Caco-2 (cell line): ENCODE results near the gene FBXL19. TPM values are rescaled to one million over a fixed set of nuclear protein-coding genes. Genes with fewer than 3 reads are reported as not detected.

Experiments used
- BruUV-seq: library from RNA; stranded (reverse); fragments of 400-500 nt; replicated peaks from 2 replicates; lab custom pipeline; 2021; lab: Mats Ljungman, UMichigan
- CTCF ChIA-PET: fragments of 300-600 bp; sonication (Branson Sonifier 250); formaldehyde crosslinking; loops from one replicate; lab custom pipeline; 2022; ENCODE audit warnings: antibody characterized with exemption; lab: Charles Lee
- POLR2A ChIA-PET: fragments of 300-600 bp; sonication (Branson Sonifier 250); formaldehyde crosslinking; loops from one replicate; lab custom pipeline; 2022; ENCODE audit warnings: antibody characterized with exemption; lab: Charles Lee
- DNase-seq, 2 experiments: peaks; one replicate each; pipeline versions ENCODE4 v3.0.0 to v3.0.0-alpha.2; 2020 to 2022
- H3K27me3 ChIP-seq: replicated peaks from 2 replicates; pipeline ENCODE4 v1.6.0; 2011; ENCODE audit warnings: low read length; ENCODE audit not compliant: control insufficient read depth, insufficient read depth
- H3K36me3 ChIP-seq: 2 replicates; pipeline ENCODE4 v1.5.1; 2011; ENCODE audit warnings: low read length; ENCODE audit not compliant: control insufficient read depth, insufficient read depth
- H3K4me1 ChIP-seq: fragments of 250-450 bp; sonication (Bioruptor Pico); 2 replicates; pipeline ENCODE4 v1.5.1; 2020; ENCODE audit warnings: mild to moderate bottlenecking
- H3K4me3 ChIP-seq: 2 replicates; pipeline ENCODE4 v1.5.1; 2011; ENCODE audit warnings: low read depth, mild to moderate bottlenecking, control low read depth, low read length
- H3K9me3 ChIP-seq: fragments of 250-450 bp; sonication (Bioruptor Pico); 2 replicates; pipeline ENCODE4 v1.5.1; 2020; ENCODE audit warnings: mild to moderate bottlenecking, moderate library complexity
- H3K27ac Mint-ChIP-seq: one replicate; pipeline ENCODE4 v1.8.0; 2022; ENCODE audit warnings: mixed read lengths; ENCODE audit not compliant: unreplicated experiment
- H3K27me3 Mint-ChIP-seq: one replicate; pipeline ENCODE4 v1.8.0; 2022; ENCODE audit warnings: mixed read lengths; ENCODE audit not compliant: insufficient read depth, unreplicated experiment
- H3K36me3 Mint-ChIP-seq: one replicate; pipeline ENCODE4 v1.8.0; 2022; ENCODE audit warnings: mild to moderate bottlenecking, mixed read lengths; ENCODE audit not compliant: insufficient read depth, unreplicated experiment
- H3K4me1 Mint-ChIP-seq: one replicate; pipeline ENCODE4 v1.8.0; 2022; ENCODE audit warnings: low read depth, mixed read lengths; ENCODE audit not compliant: unreplicated experiment
- H3K4me3 Mint-ChIP-seq: one replicate; pipeline ENCODE4 v1.8.0; 2022; ENCODE audit warnings: mild to moderate bottlenecking, moderate library complexity, mixed read lengths; ENCODE audit not compliant: unreplicated experiment
- H3K9me3 Mint-ChIP-seq: one replicate; pipeline ENCODE4 v1.8.0; 2022; ENCODE audit warnings: mixed read lengths; ENCODE audit not compliant: unreplicated experiment
- intact Hi-C: fragments of 100-400 bp; cut with micrococcal nuclease; formaldehyde crosslinking; loops from one replicate; pipeline ENCODE4 v1.10.0; 2022; ENCODE audit not compliant: unreplicated experiment
- total RNA-seq: library from RNA; stranded (reverse); gene quantifications from 2 replicates; pipeline ENCODE4 v1.2.3, GENCODE V29; 2022
- TF ChIP-seq, protein P1 (sequence below), 2 experiments: fragments of 200-600 bp in 1 of 2; IDR thresholded peaks; 1 replicate in 1 of 2; 2 replicates in 1 of 2; pipeline versions ENCODE4 v1.5.1 to v1.8.0; 2011 to 2022; ENCODE audit warnings: antibody characterized with exemption in 1 of 2, control low read depth in 1 of 2, inconsistent platforms in 1 of 2, low read depth in 1 of 2, low read length in 1 of 2, mild to moderate bottlenecking in 1 of 2, moderate library complexity in 1 of 2; ENCODE audit not compliant: insufficient read depth in 1 of 2, severe bottlenecking in 1 of 2, unreplicated experiment in 1 of 2

Gene FBXL19
- total RNA-seq, 1 experiment from 2014 or later, result 20.2 TPM

- no peak for DNase-seq
- H3K27me3 ChIP-seq, result no peaks in the 10 kb centered on the region
- H3K9me3 Mint-ChIP-seq, result no peaks in the 10 kb centered on the region
- peaks cover 7% of the 10 kb centered on the region for H3K4me1 ChIP-seq
- TF ChIP-seq, protein P1, sequence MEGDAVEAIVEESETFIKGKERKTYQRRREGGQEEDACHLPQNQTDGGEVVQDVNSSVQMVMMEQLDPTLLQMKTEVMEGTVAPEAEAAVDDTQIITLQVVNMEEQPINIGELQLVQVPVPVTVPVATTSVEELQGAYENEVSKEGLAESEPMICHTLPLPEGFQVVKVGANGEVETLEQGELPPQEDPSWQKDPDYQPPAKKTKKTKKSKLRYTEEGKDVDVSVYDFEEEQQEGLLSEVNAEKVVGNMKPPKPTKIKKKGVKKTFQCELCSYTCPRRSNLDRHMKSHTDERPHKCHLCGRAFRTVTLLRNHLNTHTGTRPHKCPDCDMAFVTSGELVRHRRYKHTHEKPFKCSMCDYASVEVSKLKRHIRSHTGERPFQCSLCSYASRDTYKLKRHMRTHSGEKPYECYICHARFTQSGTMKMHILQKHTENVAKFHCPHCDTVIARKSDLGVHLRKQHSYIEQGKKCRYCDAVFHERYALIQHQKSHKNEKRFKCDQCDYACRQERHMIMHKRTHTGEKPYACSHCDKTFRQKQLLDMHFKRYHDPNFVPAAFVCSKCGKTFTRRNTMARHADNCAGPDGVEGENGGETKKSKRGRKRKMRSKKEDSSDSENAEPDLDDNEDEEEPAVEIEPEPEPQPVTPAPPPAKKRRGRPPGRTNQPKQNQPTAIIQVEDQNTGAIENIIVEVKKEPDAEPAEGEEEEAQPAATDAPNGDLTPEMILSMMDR (IDR thresholded peaks at IDR 0.05; ENCODE audit: insufficient read depth in 1 of 2, low read depth in 1 of 2, low read length in 1 of 2, severe bottlenecking in 1 of 2, unreplicated experiment in 1 of 2), result no peak
- ChIA-PET CTCF (no interaction called here), POLR2A (no interaction called here)
- BruUV-seq, result no TSS peak
- H3K4me3 ChIP-seq, result no peak overlapping the region
- H3K36me3 Mint-ChIP-seq, result no peaks in the 10 kb centered on the region
- H3K4me3 Mint-ChIP-seq, result no peak overlapping the region
- no peaks in the 10 kb centered on the region for H3K9me3 ChIP-seq
- intact Hi-C loops, result loop anchor here (5.0 kb wide), 1 partner anchor 153 kb away; no protein-coding TSS in a partner anchor
- H3K36me3 ChIP-seq, result no peaks in the 10 kb centered on the region
- H3K27ac Mint-ChIP-seq, result no peak overlapping the region
- H3K27me3 Mint-ChIP-seq, result no peaks in the 10 kb centered on the region
- H3K4me1 Mint-ChIP-seq, result peaks cover 9% of the 10 kb centered on the region
These were observed 66.2 kb downstream of the FBXL19 start for GRCh38 chr16:30989469-30990047.

DNA sequence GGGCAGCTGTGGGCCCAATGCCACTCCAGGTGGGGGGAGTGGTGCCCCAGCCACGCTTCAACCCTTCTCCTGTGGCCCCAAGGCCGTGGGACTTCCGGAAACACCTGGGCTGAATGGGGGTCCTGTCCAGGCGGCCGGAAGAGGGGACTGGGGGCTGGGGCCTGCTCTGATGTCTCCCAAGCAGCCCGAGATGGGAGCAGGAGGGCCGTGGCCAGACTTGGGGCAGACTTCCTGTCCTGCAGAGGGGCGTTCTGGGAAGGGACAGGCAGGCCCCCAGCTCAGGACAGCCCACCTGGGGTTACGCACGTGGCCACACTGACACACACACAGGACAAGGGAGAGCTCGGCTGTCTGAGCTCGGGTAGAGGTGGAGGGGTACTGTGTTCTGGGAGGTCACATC, 66.7 kb downstream of the FBXL19 start:
- BruUV-seq, result no TSS peak
- ChIA-PET POLR2A (no interaction called here), CTCF (no interaction called here)
- Histone ChIP-seq H3K27me3 (no peaks in the 10 kb centered on the region), H3K4me1 (peaks cover 4% of the 10 kb centered on the region), H3K4me3 (no peak overlapping the region), H3K36me3 (no peaks in the 10 kb centered on the region), H3K9me3 (no peaks in the 10 kb centered on the region)
- TF ChIP-seq, protein P1 (IDR thresholded peaks at IDR 0.05; ENCODE audit: insufficient read depth in 1 of 2, low read depth in 1 of 2, low read length in 1 of 2, severe bottlenecking in 1 of 2, unreplicated experiment in 1 of 2), result no peak
- intact Hi-C loops, result no loop called here
- Mint-ChIP-seq H3K9me3 (no peaks in the 10 kb centered on the region), H3K27me3 (no peaks in the 10 kb centered on the region), H3K4me3 (no peak overlapping the region), H3K27ac (no peak overlapping the region), H3K36me3 (no peaks in the 10 kb centered on the region), H3K4me1 (peaks cover 11% of the 10 kb centered on the region)
- no peak for DNase-seq

DNA sequence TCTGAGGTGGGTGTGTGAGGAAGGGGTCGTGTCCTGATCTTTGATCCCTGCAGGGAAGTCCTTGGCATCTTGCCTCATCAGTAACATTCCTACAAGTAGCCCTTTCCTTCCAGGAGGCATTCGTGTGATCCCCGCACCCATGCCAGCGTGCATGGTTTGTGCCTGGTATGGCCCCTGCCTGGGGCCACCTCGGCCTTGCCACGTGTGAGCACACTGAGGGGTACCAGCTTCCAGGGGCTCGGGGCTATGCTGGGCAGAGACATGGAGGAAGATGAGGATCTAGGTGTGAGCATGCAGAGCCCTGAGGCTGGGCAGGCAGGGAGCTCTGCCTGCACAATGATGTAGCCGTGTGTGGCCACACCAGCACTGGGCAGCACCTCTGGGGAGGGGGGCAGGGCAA, 67.7 kb downstream of the FBXL19 start:
- ChIA-PET POLR2A (no interaction called here), CTCF (no interaction called here)
- H3K4me1 ChIP-seq, result no peaks in the 10 kb centered on the region
- no TSS peak for BruUV-seq
- no peak overlapping the region for H3K4me3 ChIP-seq
- Mint-ChIP-seq H3K4me1 (peaks cover 7% of the 10 kb centered on the region), H3K27me3 (no peaks in the 10 kb centered on the region), H3K4me3 (no peak overlapping the region), H3K36me3 (no peaks in the 10 kb centered on the region), H3K27ac (no peak overlapping the region), H3K9me3 (no peaks in the 10 kb centered on the region)
- no peaks in the 10 kb centered on the region for H3K9me3 ChIP-seq
- no peaks in the 10 kb centered on the region for H3K27me3 ChIP-seq
- TF ChIP-seq, protein P1 (IDR thresholded peaks at IDR 0.05; ENCODE audit: insufficient read depth in 1 of 2, low read depth in 1 of 2, low read length in 1 of 2, severe bottlenecking in 1 of 2, unreplicated experiment in 1 of 2), result no peak
- DNase-seq, result no peak
- H3K36me3 ChIP-seq, result no peaks in the 10 kb centered on the region
- intact Hi-C loops, result no loop called here
